AG04450 (cell line): ENCODE results near the gene PTCD3. TPM values are rescaled to one million over a fixed set of nuclear protein-coding genes. Genes with fewer than 3 reads are reported as not detected.

Experiments
- CTCF ChIA-PET: fragments of 300-600, 350-600 bp; formaldehyde crosslinking; extraction: SDS; loops from one replicate; lab custom pipeline; 2022; ENCODE audit warnings: antibody characterized with exemption, inconsistent platforms; lab: Charles Lee
- POLR2A ChIA-PET: fragments of 350-600 bp; formaldehyde crosslinking; extraction: SDS; loops from one replicate; lab custom pipeline; 2021; ENCODE audit warnings: antibody characterized with exemption, inconsistent platforms; lab: Yijun Ruan, JAX
- DNase-seq: peaks from one replicate; pipeline ENCODE4 v3.0.0-alpha.2; 2011; ENCODE audit warnings: low read depth, low spot score
- H3K27ac ChIP-seq: one replicate; pipeline ENCODE4 v1.5.1; 2012; ENCODE audit warnings: low read depth, low read length, control low read depth
- H3K27me3 ChIP-seq: one replicate; pipeline ENCODE4 v1.6.0; 2012; ENCODE audit warnings: low read length; ENCODE audit not compliant: control insufficient read depth, insufficient read depth
- H3K4me3 ChIP-seq: 2 replicates; pipeline ENCODE4 v1.5.1; 2011; ENCODE audit warnings: mild to moderate bottlenecking, low read depth, low read length, control low read depth
- H3K9me3 ChIP-seq: 2 replicates; pipeline ENCODE4 v1.5.1; 2012; ENCODE audit warnings: low read length; ENCODE audit not compliant: control insufficient read depth, insufficient read depth
- CTCF ChIP-seq: IDR thresholded peaks from 2 replicates; pipeline ENCODE4 v1.5.1; 2011; ENCODE audit warnings: low read depth, low read length, control low read depth, inconsistent platforms
- polyA minus RNA-seq: library from RNA; depleted of rRNA, polyadenylated mRNA; stranded (reverse); fragments of >200 nt; gene quantifications from 2 replicates; pipeline ENCODE4 v1.2.3, GENCODE V29; 2011; rRNA and poly(A)+ RNA removed
- polyA plus RNA-seq: library from polyadenylated mRNA; depleted of rRNA; stranded (reverse); fragments of >200 nt; gene quantifications from 2 replicates; pipeline ENCODE4 v1.2.3, GENCODE V29; 2011; rRNA removed

Gene PTCD3
- polyA plus RNA-seq, result 71.8 and 90.2 TPM in 2 replicates
- 47.1 and 103 TPM in 2 replicates for polyA minus RNA-seq

DNA sequence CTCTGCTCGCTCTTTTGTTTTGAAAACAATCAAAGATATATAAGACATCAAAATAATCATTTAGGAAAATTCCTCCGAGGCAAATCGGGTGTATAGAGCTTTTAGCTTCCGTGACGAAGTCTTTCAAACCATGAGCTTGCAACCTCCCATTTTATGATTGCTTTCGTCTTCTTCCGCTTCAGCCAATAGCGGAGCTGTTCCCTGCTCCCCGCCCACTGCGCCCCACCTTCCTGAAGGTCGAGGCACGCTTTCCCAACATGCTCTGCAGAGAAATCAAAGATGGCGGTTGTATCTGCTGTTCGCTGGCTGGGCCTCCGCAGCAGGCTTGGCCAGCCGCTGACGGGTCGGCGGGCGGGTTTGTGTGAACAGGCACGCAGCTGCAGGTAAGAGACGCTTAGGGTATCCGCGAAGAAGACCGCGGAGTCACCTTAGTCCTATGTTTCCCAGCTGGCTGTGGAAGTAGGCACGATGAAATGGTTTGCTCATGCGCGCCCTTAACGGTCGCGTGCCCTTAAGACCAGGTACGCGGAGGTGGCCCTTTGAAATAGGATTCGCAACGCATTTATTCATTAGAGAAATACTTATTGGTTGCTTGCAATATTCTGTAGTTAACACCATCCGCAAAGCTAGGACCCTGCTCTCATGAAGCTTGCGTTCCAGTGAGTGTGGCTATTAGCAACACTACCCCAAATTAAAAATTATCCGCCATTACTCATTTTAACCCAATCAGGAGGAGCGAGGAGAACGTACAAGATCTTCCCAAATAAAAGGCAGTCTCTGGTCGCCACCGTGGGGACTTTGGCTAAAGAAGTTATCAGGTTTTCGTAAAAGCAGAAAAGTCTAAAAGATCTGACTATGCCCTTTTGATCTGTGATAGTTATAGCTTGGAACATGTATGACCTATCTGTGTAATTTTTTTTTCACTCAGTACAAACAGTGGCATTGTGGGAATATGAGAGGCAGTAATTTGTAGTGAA is at the start of gene PTCD3:
PTCD3 (plus strand) TSS at position 267 of the 977 bp plus-strand sequence; CDS start at position 280, 13 bp downstream.
- CTCF ChIA-PET, result interaction anchor here (0.7 to 1.4 kb wide), 3 partner anchors 18 to 279 kb away, joined by 3 to 5 read pairs (median 5); no protein-coding TSS in a partner anchor
- H3K4me3 ChIP-seq, result peak within 1 kb of the TSS; percentile 93
- DNase-seq, result peak; percentile 81
- peaks cover 2% of the 10 kb centered on the region; the same call in 1 of the 2 replicates for H3K9me3 ChIP-seq
- H3K27me3 ChIP-seq, result no peaks in the 10 kb centered on the region
- POLR2A ChIA-PET, result interaction anchor here (0.6 to 1.2 kb wide), 7 partner anchors 8 to 335 kb away, joined by 3 to 10 read pairs (median 3); partner anchors contain the start of genes IMMT and KDM3A
- peak within 1 kb of the TSS; percentile 69 for H3K27ac ChIP-seq
- TF ChIP-seq CTCF, result no peak

DNA sequence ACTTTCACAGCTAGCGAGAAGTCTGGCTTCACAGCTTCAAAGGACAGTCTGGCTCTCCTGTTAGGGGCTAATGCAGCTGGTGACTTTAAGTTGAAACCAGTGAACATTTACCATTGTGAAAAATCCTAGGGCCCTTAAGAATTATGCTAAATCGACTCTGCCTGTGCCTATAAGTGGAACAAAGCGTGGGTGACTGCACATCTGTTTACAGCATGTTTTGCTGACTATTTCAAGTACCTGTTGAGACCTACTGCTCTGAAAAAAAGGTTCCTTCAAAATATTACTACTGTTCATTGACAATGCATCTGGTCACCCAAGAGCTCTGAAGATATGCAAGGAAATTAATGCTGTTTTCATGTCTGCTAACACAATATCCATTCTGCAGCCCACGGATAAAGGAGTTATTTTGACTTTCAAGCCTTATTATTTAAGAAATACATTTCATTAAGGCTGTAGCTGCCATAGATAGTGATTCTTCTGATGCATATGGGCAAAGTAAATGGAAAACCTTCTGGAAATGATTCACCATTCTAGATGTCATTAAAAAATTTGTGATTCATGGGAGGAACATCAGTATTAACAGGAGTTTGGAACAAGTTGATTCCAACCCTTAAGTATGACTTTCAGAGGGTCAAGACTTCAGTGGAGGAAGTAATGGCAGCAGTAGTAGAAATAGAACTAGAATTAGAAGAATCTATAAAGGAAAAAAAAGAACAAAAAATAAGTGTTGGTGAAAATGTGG is 49.3 kb upstream of the PTCD3 start:
- POLR2A ChIA-PET, result interaction anchor here (0.7 to 1.2 kb wide), 2 partner anchors 9 to 168 kb away, joined by 4 read pairs; no protein-coding TSS in a partner anchor
- no peaks in the 10 kb centered on the region for H3K27me3 ChIP-seq
- CTCF ChIA-PET, result no interaction called here
- DNase-seq, result no peak
- TF ChIP-seq CTCF, result no peak
- no peak overlapping the region for H3K4me3 ChIP-seq
- no peaks in the 10 kb centered on the region; the same call in 1 of the 2 replicates for H3K9me3 ChIP-seq
- H3K27ac ChIP-seq, result no peak overlapping the region

GRCh38 chr2:86062043-86062442 is 44.0 kb upstream of the PTCD3 start:
- CTCF ChIA-PET, result interaction anchor here (1.5 to 2.9 kb wide), 2 partner anchors 18 to 235 kb away, joined by 4 to 12 read pairs; no protein-coding TSS in a partner anchor
- POLR2A ChIA-PET, result no interaction called here
- H3K27me3 ChIP-seq, result no peaks in the 10 kb centered on the region
- H3K27ac ChIP-seq, result no peak overlapping the region
- no peak for DNase-seq
- no peak overlapping the region for H3K4me3 ChIP-seq
- no peaks in the 10 kb centered on the region for H3K9me3 ChIP-seq
- TF ChIP-seq CTCF, result no peak

DNA sequence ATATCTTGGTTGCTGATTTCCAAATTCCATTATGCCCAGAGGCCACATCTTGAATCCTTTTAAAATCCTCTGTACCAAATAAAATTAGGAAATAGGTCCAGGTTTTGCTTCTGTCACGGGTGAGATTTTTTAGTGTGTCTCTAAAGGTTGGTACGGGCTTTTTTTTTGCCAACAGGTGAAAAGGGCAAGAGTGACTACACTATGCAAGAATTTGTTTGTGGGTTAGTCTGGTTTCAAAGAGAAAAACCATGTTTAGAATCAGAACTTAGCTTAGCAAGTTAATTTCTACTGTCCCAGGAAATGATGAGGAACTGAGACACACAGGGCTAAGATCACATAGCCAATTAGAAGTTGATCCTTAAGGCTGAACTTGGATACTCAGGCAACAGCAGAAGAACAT is 42.0 kb upstream of the PTCD3 start:
- H3K9me3 ChIP-seq, result no peaks in the 10 kb centered on the region
- no peak for DNase-seq
- H3K27me3 ChIP-seq, result no peaks in the 10 kb centered on the region
- H3K4me3 ChIP-seq, result no peak overlapping the region
- ChIA-PET CTCF (interaction anchor here (1.2 to 2.9 kb wide), 2 partner anchors 16 to 237 kb away, joined by 3 to 12 read pairs; no protein-coding TSS in a partner anchor), POLR2A (no interaction called here)
- no peak overlapping the region for H3K27ac ChIP-seq
- no peak for TF ChIP-seq CTCF
